Memory B cell (primary cell): Measurements from ENCODE around the gene GRB14.

Experiments used
- ATAC-seq: fragments of 150-1000 bp; cut with Tn5 transposase; 2 replicates; pipeline ENCODE4 v1.10.0; 2021; ENCODE audit warnings: low read depth, mild to moderate bottlenecking, moderate library complexity
- DNase-seq, 2 donors: peaks; one replicate each; pipeline ENCODE4 v3.0.0; 2022; ENCODE audit warnings: low spot score in 2 of 2
- H3K27ac Mint-ChIP-seq: one replicate; pipeline ENCODE4 v1.8.0; 2022; ENCODE audit warnings: mild to moderate bottlenecking, moderate library complexity, mixed read lengths
- H3K27me3 Mint-ChIP-seq: one replicate; pipeline ENCODE4 v1.8.0; 2022; ENCODE audit warnings: mixed read lengths
- H3K36me3 Mint-ChIP-seq: one replicate; pipeline ENCODE4 v1.8.0; 2022; ENCODE audit warnings: mild to moderate bottlenecking, mixed read lengths
- H3K4me1 Mint-ChIP-seq: one replicate; pipeline ENCODE4 v1.8.0; 2022; ENCODE audit warnings: mixed read lengths
- H3K4me3 Mint-ChIP-seq: one replicate; pipeline ENCODE4 v1.8.0; 2022; ENCODE audit warnings: mild to moderate bottlenecking, moderate library complexity, mixed read lengths
- H3K9me3 Mint-ChIP-seq: one replicate; pipeline ENCODE4 v1.8.0; 2022; ENCODE audit warnings: mixed read lengths

The GRB14 gene

DNA sequence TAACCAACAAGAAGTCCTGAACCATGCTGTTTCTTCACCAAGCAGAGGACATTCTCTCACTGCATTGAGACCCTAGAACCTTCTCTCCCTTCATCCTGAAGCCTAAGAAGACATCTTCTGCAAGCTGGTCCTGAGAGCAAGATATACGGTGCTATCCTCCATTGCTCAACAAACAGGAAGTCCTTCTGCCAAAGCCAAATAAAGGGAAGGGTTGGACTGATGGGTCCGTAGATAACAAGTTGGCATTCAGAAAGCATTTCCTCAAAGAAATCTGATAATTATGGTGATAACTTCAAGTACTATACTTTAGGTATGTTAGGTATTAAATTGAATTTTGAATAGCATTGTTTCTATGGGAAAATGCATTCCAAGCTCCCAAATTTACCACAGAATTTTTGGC lies 23.3 kb downstream of the GRB14 start:
- DNase-seq (no peak), ATAC-seq (no peak)
- Mint-ChIP-seq H3K27ac (no peak overlapping the region), H3K36me3 (no peaks in the 10 kb centered on the region), H3K27me3 (peaks cover 4% of the 10 kb centered on the region), H3K9me3 (no peaks in the 10 kb centered on the region), H3K4me3 (no peak overlapping the region), H3K4me1 (no peaks in the 10 kb centered on the region)

DNA sequence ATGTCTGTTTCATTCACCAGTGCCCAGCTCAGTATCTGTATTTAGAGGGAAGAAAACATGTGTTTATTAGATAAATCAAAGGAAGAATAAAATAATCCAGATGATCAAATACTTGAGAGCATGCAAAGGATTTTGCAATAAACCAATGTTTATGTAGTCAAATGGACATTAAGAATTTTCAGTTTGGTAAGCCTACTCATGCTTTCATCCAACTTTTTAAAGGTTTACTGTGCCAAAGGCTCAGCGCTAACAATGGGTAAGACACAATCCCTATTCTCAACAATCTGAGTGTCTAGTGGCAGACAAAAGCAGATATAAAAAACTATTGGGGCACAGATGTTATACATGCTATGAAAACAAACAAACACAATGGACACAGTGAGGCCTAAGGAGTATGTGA lies 26.3 kb downstream of the GRB14 start:
- H3K4me1 Mint-ChIP-seq, result no peaks in the 10 kb centered on the region
- no peak overlapping the region for H3K4me3 Mint-ChIP-seq
- H3K36me3 Mint-ChIP-seq, result no peaks in the 10 kb centered on the region

DNA sequence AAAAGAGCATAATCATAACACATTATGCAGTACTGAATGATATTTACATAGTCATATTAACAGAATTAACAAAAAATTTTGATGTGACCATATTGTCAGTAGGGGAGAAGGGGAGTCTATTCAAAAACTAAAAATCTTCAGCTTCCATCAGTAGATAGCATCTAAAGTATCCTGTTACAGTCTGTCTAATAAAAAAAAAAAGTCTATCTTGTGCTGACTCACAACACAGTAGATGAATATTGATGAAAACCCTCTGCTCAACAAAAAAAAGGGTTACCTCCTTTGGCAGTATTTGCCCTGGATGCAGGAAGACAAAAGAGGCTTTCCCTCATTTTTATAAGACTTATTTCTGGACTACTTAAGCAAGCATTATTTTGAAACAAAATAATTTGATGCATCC lies 27.3 kb downstream of the GRB14 start:
- DNase-seq (no peak), ATAC-seq (no peak)
- no peaks in the 10 kb centered on the region for H3K36me3 Mint-ChIP-seq
- peaks cover 4% of the 10 kb centered on the region for H3K27me3 Mint-ChIP-seq
- H3K9me3 Mint-ChIP-seq, result peaks cover 4% of the 10 kb centered on the region
- H3K27ac Mint-ChIP-seq, result no peak overlapping the region
- no peak overlapping the region for H3K4me3 Mint-ChIP-seq
- H3K4me1 Mint-ChIP-seq, result no peaks in the 10 kb centered on the region

More for the DNA sequence above, 26.3 kb downstream of the GRB14 start:
- ATAC-seq (no peak), DNase-seq (no peak)
- peaks cover 4% of the 10 kb centered on the region for H3K27me3 Mint-ChIP-seq
- H3K9me3 Mint-ChIP-seq, result peaks cover 4% of the 10 kb centered on the region
- H3K27ac Mint-ChIP-seq, result no peak overlapping the region

DNA sequence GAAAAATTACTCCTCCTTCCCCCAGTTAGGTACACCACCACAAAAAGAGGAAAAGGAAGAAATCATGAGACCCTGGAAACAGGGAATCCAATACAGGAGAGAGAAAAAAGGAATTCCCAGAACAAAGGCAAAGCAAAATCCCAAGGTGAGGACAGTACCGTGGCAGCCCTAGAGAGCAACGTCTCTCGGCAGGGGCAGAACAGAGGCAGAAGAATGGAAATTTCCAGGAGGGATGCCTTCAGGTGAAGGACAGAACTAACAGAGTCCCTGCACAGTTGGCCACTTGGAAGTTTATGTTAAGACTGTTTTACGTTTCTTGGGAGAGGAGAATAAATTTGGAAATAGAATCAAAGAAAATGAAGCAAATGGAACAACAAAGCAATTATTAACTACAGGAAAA lies 27.7 kb downstream of the GRB14 start:
- ATAC-seq, result no peak
- H3K36me3 Mint-ChIP-seq, result no peaks in the 10 kb centered on the region

DNA sequence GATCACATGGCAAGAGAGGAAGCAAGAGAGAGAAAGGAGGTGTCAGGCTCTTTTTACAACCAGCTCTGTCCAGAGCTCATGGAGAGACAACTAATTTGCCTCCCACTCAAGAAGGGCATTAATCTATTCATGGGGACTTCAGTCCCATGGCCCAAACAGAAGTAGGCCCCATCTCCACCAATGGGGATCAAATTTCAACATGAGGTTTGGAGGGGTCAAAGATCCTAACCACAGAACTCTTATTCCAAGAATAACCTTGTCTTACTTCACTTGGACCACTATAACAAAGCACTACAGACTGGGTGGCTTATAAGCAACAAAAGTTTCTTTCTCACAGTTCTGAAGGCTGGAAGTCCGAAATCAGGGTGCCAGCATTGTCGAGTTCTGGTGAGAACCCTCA lies 31.8 kb downstream of the GRB14 start:
- Mint-ChIP-seq H3K9me3 (peaks cover 4% of the 10 kb centered on the region), H3K27me3 (peaks cover 2% of the 10 kb centered on the region), H3K27ac (no peak overlapping the region), H3K36me3 (no peaks in the 10 kb centered on the region), H3K4me3 (no peak overlapping the region), H3K4me1 (no peaks in the 10 kb centered on the region)
- DNase-seq, result no peak
- ATAC-seq, result no peak

More for the DNA sequence above, 27.7 kb downstream of the GRB14 start:
- Mint-ChIP-seq H3K27me3 (peaks cover 4% of the 10 kb centered on the region), H3K27ac (no peak overlapping the region), H3K4me1 (no peaks in the 10 kb centered on the region), H3K4me3 (no peak overlapping the region), H3K9me3 (peaks cover 4% of the 10 kb centered on the region)
- no peak for DNase-seq

DNA sequence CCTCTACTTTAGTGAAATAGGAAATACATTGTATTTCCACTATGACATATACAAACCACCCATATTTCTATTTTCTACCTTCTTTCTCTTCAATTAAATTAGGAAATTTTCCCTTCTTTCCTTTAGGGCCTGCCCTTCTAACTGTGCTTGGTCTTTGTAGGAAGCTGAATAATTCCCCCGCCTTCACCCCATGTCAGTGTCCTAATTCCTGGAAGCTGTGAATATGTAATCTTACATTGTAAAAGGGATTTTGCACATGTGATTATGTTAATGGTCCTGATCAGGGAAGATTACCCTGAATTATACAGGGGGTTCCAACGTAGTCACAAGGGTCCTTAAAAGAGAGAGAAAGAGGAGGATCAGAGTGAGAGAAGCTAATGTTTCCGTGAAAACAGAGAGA lies 40.2 kb downstream of the GRB14 start:
- no peaks in the 10 kb centered on the region for H3K4me1 Mint-ChIP-seq
- peaks cover 5% of the 10 kb centered on the region for H3K27me3 Mint-ChIP-seq
- no peaks in the 10 kb centered on the region for H3K36me3 Mint-ChIP-seq
- ATAC-seq (no peak), DNase-seq (no peak)
- H3K4me3 Mint-ChIP-seq, result no peak overlapping the region
- H3K9me3 Mint-ChIP-seq, result no peaks in the 10 kb centered on the region
- no peak overlapping the region for H3K27ac Mint-ChIP-seq

DNA sequence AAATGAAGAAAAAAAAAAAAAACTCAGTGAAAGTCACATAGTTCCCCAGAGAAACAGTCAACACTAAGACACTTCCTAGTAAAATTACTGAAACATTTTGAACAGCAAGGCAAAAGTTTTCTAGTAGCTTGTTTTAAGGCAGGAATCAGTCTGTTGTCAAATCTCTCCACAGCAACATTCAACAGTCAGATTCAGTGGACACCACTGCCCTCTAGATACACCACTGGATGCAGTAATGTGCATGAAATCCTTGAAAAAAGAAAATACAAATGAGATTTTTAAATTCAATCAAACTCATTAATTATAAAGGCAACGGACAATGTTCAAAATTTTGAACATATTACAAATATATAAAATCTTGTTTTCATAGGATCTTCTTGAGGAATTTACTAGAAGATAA lies 46.4 kb downstream of the GRB14 start:
- Mint-ChIP-seq H3K4me1 (no peaks in the 10 kb centered on the region), H3K9me3 (no peaks in the 10 kb centered on the region), H3K4me3 (no peak overlapping the region), H3K36me3 (no peaks in the 10 kb centered on the region), H3K27me3 (no peaks in the 10 kb centered on the region), H3K27ac (no peak overlapping the region)
- DNase-seq (no peak), ATAC-seq (no peak)

DNA sequence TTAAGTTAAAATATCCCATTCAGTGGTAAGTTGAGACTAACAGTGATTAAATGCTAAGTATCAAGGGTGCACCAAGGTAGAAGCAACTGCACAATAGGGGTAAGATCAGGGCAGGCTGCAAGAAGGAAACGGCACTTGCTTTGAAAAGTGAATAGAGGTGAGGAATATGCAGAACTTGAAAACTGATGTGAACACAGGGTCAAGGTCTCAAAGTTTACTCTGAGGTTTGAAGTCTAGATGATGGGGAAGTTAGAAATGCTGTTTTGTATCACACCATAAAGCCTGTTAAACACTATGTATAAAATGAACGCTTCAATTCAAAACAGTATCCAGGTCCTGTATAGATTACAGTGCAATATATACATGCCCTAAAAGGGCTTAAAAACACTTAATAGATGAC lies 50.8 kb downstream of the GRB14 start:
- no peaks in the 10 kb centered on the region for H3K9me3 Mint-ChIP-seq
- no peaks in the 10 kb centered on the region for H3K27me3 Mint-ChIP-seq
- DNase-seq (no peak), ATAC-seq (no peak)
- H3K36me3 Mint-ChIP-seq, result no peaks in the 10 kb centered on the region
- no peak overlapping the region for H3K27ac Mint-ChIP-seq
- H3K4me1 Mint-ChIP-seq, result no peaks in the 10 kb centered on the region
- no peak overlapping the region for H3K4me3 Mint-ChIP-seq

DNA sequence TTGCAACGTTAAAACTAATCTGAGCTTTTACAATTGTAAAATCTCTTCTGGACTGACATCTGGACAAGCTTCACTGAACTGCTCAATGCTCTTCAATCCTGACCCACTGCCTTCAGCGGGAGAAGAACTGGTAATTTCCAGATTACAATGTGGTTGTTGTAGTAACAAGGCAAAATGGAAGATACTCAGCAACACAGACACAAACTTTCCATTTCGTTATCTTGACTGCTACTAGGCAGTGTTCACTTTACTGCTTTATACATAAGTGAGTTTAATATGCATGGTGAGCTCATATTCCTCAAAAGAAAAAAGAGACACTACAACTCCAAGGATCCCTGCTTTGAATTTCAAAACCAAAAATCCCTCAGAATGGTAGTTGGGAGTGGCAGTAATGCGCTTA lies 51.9 kb downstream of the GRB14 start:
- no peak overlapping the region for H3K4me3 Mint-ChIP-seq
- no peak for DNase-seq
- H3K36me3 Mint-ChIP-seq, result no peaks in the 10 kb centered on the region
- no peaks in the 10 kb centered on the region for H3K9me3 Mint-ChIP-seq
- H3K27me3 Mint-ChIP-seq, result peaks cover 3% of the 10 kb centered on the region
- H3K4me1 Mint-ChIP-seq, result no peaks in the 10 kb centered on the region
- H3K27ac Mint-ChIP-seq, result no peak overlapping the region
- no peak for ATAC-seq

DNA sequence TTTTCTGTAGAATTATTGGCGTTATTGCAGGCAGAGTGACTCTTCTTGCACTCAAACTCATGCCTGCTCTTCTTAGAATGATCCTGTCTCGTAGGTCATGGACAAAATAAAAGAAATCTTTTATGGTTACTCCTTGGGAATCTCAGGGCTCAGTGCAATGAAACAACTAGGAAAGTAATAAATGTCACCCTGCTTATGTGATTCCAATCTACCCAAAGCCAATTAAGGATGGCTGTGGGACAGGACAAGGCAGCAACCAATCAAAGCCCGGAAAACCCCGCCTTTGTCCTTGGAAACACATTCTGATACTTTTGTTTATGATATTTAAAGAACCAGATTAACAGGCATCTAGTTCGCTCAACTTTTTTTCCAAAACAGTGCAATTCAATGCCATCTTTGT lies 53.0 kb downstream of the GRB14 start:
- Mint-ChIP-seq H3K9me3 (no peaks in the 10 kb centered on the region), H3K4me3 (no peak overlapping the region), H3K27ac (no peak overlapping the region), H3K4me1 (no peaks in the 10 kb centered on the region), H3K36me3 (no peaks in the 10 kb centered on the region), H3K27me3 (peaks cover 3% of the 10 kb centered on the region)
- ATAC-seq (no peak), DNase-seq (no peak)

DNA sequence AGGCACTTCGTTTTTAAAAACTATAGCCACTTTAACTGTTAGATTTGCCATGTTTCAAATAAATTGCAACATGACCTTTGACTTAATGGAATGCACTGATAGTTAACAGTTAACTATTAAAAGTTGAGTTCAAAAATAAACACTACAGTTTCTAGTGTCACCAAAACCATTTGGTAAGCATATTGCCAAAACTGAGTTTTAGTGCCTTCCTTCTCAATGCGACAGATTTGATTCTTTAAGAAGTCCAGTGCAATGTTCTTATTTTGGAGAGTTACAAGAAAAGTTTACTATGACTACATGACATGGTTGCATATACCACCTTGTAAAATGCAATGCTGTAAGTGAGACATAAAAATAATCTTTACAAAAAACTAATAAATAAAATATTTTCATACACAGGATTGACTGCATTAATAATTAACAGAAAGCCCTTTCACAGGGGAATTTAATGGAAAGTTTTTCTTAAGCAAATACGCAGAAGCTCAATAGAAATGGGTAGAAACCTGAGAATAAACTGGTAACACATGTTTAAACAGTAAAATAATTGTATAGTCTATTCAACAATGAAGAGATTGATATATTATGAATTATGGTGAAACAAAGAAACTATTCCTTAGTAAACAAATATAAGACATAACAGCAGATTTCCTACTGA lies 53.8 kb downstream of the GRB14 start:
- H3K36me3 Mint-ChIP-seq, result no peaks in the 10 kb centered on the region
- peaks cover 3% of the 10 kb centered on the region for H3K27me3 Mint-ChIP-seq
- no peak overlapping the region for H3K4me3 Mint-ChIP-seq
- ATAC-seq (no peak), DNase-seq (no peak)
- H3K27ac Mint-ChIP-seq, result no peak overlapping the region
- H3K4me1 Mint-ChIP-seq, result no peaks in the 10 kb centered on the region
- H3K9me3 Mint-ChIP-seq, result no peaks in the 10 kb centered on the region

DNA sequence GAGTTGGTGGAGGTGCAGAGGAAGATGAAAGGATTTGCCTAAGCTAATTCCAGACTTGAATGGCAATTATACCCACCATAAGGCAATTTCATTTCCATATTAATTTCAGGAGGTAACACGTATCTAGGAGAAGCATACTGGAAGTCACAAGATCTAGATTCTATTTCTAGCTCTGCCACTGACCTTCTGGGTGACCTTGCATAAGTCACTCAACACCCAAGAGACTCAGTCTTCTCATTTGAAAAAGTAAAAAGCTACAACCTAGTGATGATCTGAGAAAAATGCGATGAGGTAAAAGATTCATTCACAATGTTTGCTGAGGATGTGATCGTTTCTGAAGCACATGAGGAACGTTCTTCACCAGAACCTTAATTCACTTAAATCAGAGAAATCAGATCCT lies 55.9 kb downstream of the GRB14 start:
- no peaks in the 10 kb centered on the region for H3K4me1 Mint-ChIP-seq
- no peaks in the 10 kb centered on the region for H3K9me3 Mint-ChIP-seq
- ATAC-seq, result no peak
- DNase-seq, result no peak
- H3K27ac Mint-ChIP-seq, result no peak overlapping the region
- H3K36me3 Mint-ChIP-seq, result no peaks in the 10 kb centered on the region
- no peak overlapping the region for H3K4me3 Mint-ChIP-seq
- peaks cover 4% of the 10 kb centered on the region for H3K27me3 Mint-ChIP-seq

DNA sequence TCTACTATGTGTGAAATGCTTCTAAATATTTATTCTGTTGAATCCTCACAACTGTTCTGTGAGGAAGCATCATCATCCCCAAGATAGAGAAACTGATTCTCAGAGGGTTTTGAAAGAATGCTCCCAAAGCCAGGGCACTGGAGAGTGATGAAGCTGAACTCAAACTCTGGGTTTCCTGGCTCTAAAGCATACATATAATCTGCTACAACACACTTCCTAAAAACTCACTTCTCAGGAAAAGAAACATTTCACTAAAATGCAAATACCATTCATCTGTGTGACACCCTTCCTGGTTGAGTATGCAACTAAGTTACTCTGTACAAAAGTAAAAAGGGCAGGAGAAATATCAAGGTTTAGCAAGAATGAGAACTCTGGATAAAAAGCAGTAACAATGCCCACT lies 58.6 kb downstream of the GRB14 start:
- Mint-ChIP-seq H3K4me1 (no peaks in the 10 kb centered on the region), H3K27me3 (peaks cover 4% of the 10 kb centered on the region), H3K4me3 (no peak overlapping the region), H3K27ac (no peak overlapping the region), H3K36me3 (no peaks in the 10 kb centered on the region), H3K9me3 (no peaks in the 10 kb centered on the region)
- ATAC-seq (no peak), DNase-seq (no peak)

DNA sequence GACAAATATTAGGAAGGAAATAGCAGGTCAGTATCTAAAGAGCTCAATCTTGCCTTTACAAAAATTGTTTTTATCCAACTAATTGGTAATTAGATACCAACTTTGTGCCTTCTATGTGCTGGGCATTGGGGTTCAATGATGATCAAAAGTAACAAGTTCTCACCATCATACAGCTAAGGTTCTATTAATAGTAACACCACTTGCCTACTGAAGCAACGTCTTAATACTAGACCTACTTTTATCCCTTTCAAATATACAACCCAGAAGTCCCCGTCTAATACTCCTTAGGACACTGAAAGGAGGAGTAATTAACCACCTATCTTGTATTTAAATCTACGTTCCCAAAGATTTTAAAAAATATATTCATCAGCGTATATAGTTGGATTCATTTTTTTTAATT lies 59.3 kb downstream of the GRB14 start:
- Mint-ChIP-seq H3K4me3 (no peak overlapping the region), H3K4me1 (no peaks in the 10 kb centered on the region), H3K27ac (no peak overlapping the region), H3K36me3 (no peaks in the 10 kb centered on the region), H3K9me3 (no peaks in the 10 kb centered on the region), H3K27me3 (peaks cover 4% of the 10 kb centered on the region)
- DNase-seq (no peak), ATAC-seq (no peak)

DNA sequence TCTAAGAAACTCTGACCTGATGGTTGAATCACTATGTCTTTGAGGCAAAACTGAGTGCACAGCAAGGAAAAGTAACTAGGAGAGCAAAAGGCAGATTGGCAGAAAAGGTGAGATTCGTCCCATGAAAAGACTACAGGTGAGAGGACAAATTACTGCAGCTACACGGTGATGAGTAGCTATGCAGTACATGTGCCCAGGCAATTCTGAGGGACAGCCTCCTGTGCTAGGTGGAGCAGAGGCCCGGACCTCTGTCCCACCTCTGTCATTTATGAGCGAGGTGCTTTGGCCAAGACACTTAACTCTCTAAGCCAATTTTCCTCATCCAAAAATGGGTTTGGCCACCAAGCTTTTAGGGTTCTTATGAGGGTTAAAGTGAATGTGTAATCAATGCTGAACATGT lies 59.9 kb downstream of the GRB14 start:
- no peak for ATAC-seq
- H3K36me3 Mint-ChIP-seq, result no peaks in the 10 kb centered on the region
- no peak overlapping the region for H3K27ac Mint-ChIP-seq
- H3K9me3 Mint-ChIP-seq, result no peaks in the 10 kb centered on the region
- H3K4me1 Mint-ChIP-seq, result no peaks in the 10 kb centered on the region
- H3K4me3 Mint-ChIP-seq, result no peak overlapping the region
- DNase-seq, result no peak
- peaks cover 4% of the 10 kb centered on the region for H3K27me3 Mint-ChIP-seq
